HepG2 (cell line): ENCODE measurements around the gene KCNQ2. TPM values are rescaled to one million over a fixed set of nuclear protein-coding genes. Genes with fewer than 3 reads are reported as not detected.

Experiments
- ATAC-seq: fragments of 200-7000 bp; cut with Tn5 transposase; 3 replicates; pipeline ENCODE4 v1.9.1; 2020; ENCODE audit warnings: mild to moderate bottlenecking, moderate library complexity
- BruUV-seq: library from RNA; stranded (reverse); fragments of 400-500 nt; replicated peaks from 2 replicates; lab custom pipeline; 2021; lab: Mats Ljungman, UMichigan
- CTCF ChIA-PET: fragments of 300-600 bp; formaldehyde crosslinking; extraction: SDS; loops from one replicate; lab custom pipeline; 2021; ENCODE audit warnings: low total read pairs, inconsistent platforms, low intra/inter-chr PET ratio; lab: Yijun Ruan, JAX
- POLR2A ChIA-PET: fragments of 350-600 bp; sonication (Branson Sonifier 250); formaldehyde crosslinking; loops from one replicate; lab custom pipeline; 2020; ENCODE audit warnings: antibody characterized with exemption, inconsistent platforms; lab: Yijun Ruan, JAX
- DNase-seq: peaks from one replicate; pipeline ENCODE4 v3.0.0-alpha.2; 2015; ENCODE audit warnings: low spot score
- FAIRE-seq: peaks from 3 replicates; lab custom pipeline; 2011; peaks lifted over from hg19 to GRCh38; lab: Jason Lieb, UNC
- H2AFZ ChIP-seq: one replicate; pipeline ENCODE4 v1.6.1; 2011; ENCODE audit warnings: low read length, inconsistent platforms
- H3K27ac ChIP-seq: fragments of 300-600 bp; 3 replicates; pipeline ENCODE4 v1.8.0; 2011; ENCODE audit warnings: mixed run types, mild to moderate bottlenecking, mixed read lengths, low read length, inconsistent platforms; ENCODE audit not compliant: insufficient read depth; ENCODE audit errors: extremely low read length
- H3K27me3 ChIP-seq, 2 experiments: fragments of 200-600 bp in 1 of 2; 2 replicates in 1 of 2; 3 replicates in 1 of 2; pipeline versions ENCODE4 v1.6.0 to v1.8.0; 2011; ENCODE audit warnings: low read length in 2 of 2, mild to moderate bottlenecking in 2 of 2, moderate library complexity in 2 of 2, inconsistent platforms in 1 of 2; ENCODE audit not compliant: insufficient read depth in 2 of 2, control insufficient read depth in 1 of 2
- H3K36me3 ChIP-seq, 2 experiments: fragments of 200-600 bp in 1 of 2; replicated peaks in 1 of 2; 2 replicates in 1 of 2; 3 replicates in 1 of 2; pipeline versions ENCODE4 v1.5.1 to v1.8.0; 2011; ENCODE audit warnings: low read length in 2 of 2, inconsistent platforms in 1 of 2; ENCODE audit not compliant: insufficient read depth in 2 of 2, control insufficient read depth in 1 of 2
- H3K4me1 ChIP-seq: 2 replicates; pipeline ENCODE4 v1.5.1; 2012; ENCODE audit warnings: low read length, inconsistent platforms; ENCODE audit not compliant: insufficient read depth
- H3K4me2 ChIP-seq: 2 replicates; pipeline ENCODE4 v1.6.0; 2011; ENCODE audit warnings: low read depth, low read length, inconsistent platforms
- H3K4me3 ChIP-seq, 3 experiments: fragments of 200-600 bp in 1 of 3; sonication (generic), shearing (Covaris generic) in 1 of 3; replicated peaks in 1 of 3; 2 replicates each; pipeline ENCODE4 v1.5.1; 2011 to 2016; ENCODE audit warnings: low read length in 3 of 3, inconsistent platforms in 2 of 3, low read depth in 2 of 3, mild to moderate bottlenecking in 2 of 3, control low read depth in 1 of 3, mixed read lengths in 1 of 3; ENCODE audit not compliant: insufficient read depth in 1 of 3
- H3K79me2 ChIP-seq: one replicate; pipeline ENCODE4 v1.6.1; 2011; ENCODE audit warnings: low read length, inconsistent platforms; ENCODE audit not compliant: insufficient read depth
- H3K9ac ChIP-seq: 2 replicates; pipeline ENCODE4 v1.6.0; 2011; ENCODE audit warnings: mild to moderate bottlenecking, low read depth, low read length, inconsistent platforms; ENCODE audit not compliant: insufficient read depth
- H3K9me3 ChIP-seq: 2 replicates; pipeline ENCODE4 v1.5.1; 2012; ENCODE audit warnings: mild to moderate bottlenecking, low read length
- H4K20me1 ChIP-seq: 2 replicates; pipeline ENCODE4 v1.6.0; 2011; ENCODE audit warnings: inconsistent platforms, mild to moderate bottlenecking, low read length, moderate library complexity; ENCODE audit not compliant: insufficient read depth
- MATR3 ChIP-seq: sonication (generic); formaldehyde crosslinking; IDR thresholded peaks from 2 replicates; pipeline ENCODE4 v1.4.0; 2020; ENCODE audit warnings: missing genetic modification reagents
- NR2C2 ChIP-seq: sonication (generic); formaldehyde crosslinking; IDR thresholded peaks from 2 replicates; pipeline ENCODE4 v1.4.0; 2020; ENCODE audit warnings: missing genetic modification reagents, mild to moderate bottlenecking, moderate library complexity, borderline replicate concordance
- POGZ ChIP-seq: sonication (generic); formaldehyde crosslinking; IDR thresholded peaks from 2 replicates; pipeline ENCODE4 v1.4.0; 2020; ENCODE audit warnings: mild to moderate bottlenecking, missing genetic modification reagents
- POLR2AphosphoS2 ChIP-seq: IDR thresholded peaks from 2 replicates; pipeline ENCODE4 v1.6.1; 2011; ENCODE audit warnings: low read depth, low read length, improper control_type of control experiment
- PRDM15 ChIP-seq: sonication (generic); formaldehyde crosslinking; IDR thresholded peaks from 2 replicates; pipeline ENCODE4 v1.4.0; 2020; ENCODE audit warnings: missing genetic modification reagents
- TEAD3 ChIP-seq: optimal IDR thresholded peaks from 2 replicates; pipeline ENCODE3; 2016; ENCODE audit warnings: borderline replicate concordance
- ZBTB10 ChIP-seq: sonication (generic); formaldehyde crosslinking; IDR thresholded peaks from 2 replicates; pipeline ENCODE4 v1.4.0; 2020; ENCODE audit warnings: missing genetic modification reagents, borderline replicate concordance
- ZNF180 ChIP-seq: sonication (generic); formaldehyde crosslinking; IDR thresholded peaks from 2 replicates; pipeline ENCODE4 v1.4.0; 2020; ENCODE audit warnings: low read depth, missing genetic modification reagents, borderline replicate concordance
- ZSCAN20 ChIP-seq: sonication (generic); formaldehyde crosslinking; IDR thresholded peaks from 2 replicates; pipeline ENCODE4 v1.4.0; 2020; ENCODE audit warnings: missing genetic modification reagents, mild to moderate bottlenecking, borderline replicate concordance
- ZSCAN31 ChIP-seq: sonication (generic); formaldehyde crosslinking; IDR thresholded peaks from 2 replicates; pipeline ENCODE4 v1.5.0; 2020; ENCODE audit warnings: low read depth, mild to moderate bottlenecking, missing genetic modification reagents
- WGBS: methylation state at CpG from one replicate; pipeline ENCODE4 v1.1.6; 2017; ENCODE audit warnings: low lambda C conversion rate; 5-methylcytosine and 5-hydroxymethylcytosine counted together
- in situ Hi-C: cut with HindIII; loops from 2 replicates; pipeline ENCODE4 v1.10.0; 2017; ENCODE audit warnings: low pct_unique_long_range_greater_than_20kb; ENCODE audit not compliant: extremely low pct_ligation_motif_present
- intact Hi-C: fragments of 100-400 bp; cut with micrococcal nuclease; formaldehyde crosslinking; loops from one replicate; pipeline ENCODE4 v1.10.0; 2022; ENCODE audit not compliant: unreplicated experiment
- polyA plus RNA-seq, 8 experiments: library from polyadenylated mRNA; depleted of rRNA in 3 of 8; stranded (reverse) in 7 of 8; unstranded in 1 of 8; fragments of >200 nt; fragmentation: Illumina TruSeq in 4 of 8; extraction: Trizol in 4 of 8; gene quantifications; 2 replicates each; pipeline versions ENCODE4 v1.2.1 to v1.2.3, GENCODE V29; 2011 to 2016; ENCODE audit warnings: low read depth in 4 of 8, missing spikeins in 1 of 8, mixed read lengths in 1 of 8; ENCODE audit not compliant: insufficient read depth in 1 of 8
- total RNA-seq, 5 experiments: library from RNA; depleted of rRNA; stranded (reverse); fragments of >200 nt; fragmentation: Illumina TruSeq; extraction: Trizol; gene quantifications; 2 replicates each; pipeline ENCODE4 v1.2.3, GENCODE V29; 2016; ENCODE audit warnings: low read depth in 1 of 5

KCNQ2 gene
- total and polyA plus RNA-seq, 2 of the 13 experiments (the other 11 are each of a cell fraction or from before 2014, with no cell fraction given) = not detected

GRCh38 chr20:63413963-63414684 is 58.3 kb downstream of the KCNQ2 start (continued):
- TF ChIP-seq PRDM15 (CRISPR knock-in tag) = no peak
- no peak for TF ChIP-seq TEAD3 (CRISPR knock-in tag)
- no peak for TF ChIP-seq POLR2AphosphoS2
- no peak for TF ChIP-seq MATR3
- TF ChIP-seq ZSCAN31 (CRISPR knock-in tag) = no peak
- no peak for TF ChIP-seq POGZ
- TF ChIP-seq, all 625 proteins: peak for 0

GRCh38 chr20:63413323-63413722 is 59.1 kb downstream of the KCNQ2 start:
- no peaks in the 10 kb centered on the region for H3K36me3 ChIP-seq
- ATAC-seq = no peak
- intact Hi-C loops (no loop called here), in situ Hi-C loops (no loop called here)
- peaks cover 65 to 93% of the 10 kb centered on the region in 2 experiments for H3K27me3 ChIP-seq
- no peak overlapping the region for H3K4me3 ChIP-seq
- H3K4me2 ChIP-seq = no peak overlapping the region
- H3K27ac ChIP-seq = no peak overlapping the region
- H3K9ac ChIP-seq = no peak overlapping the region
- peaks cover 6% of the 10 kb centered on the region; the same call in 1 of the 2 replicates for H4K20me1 ChIP-seq
- ChIA-PET POLR2A (no interaction called here), CTCF (no interaction called here)
- H3K4me1 ChIP-seq = no peaks in the 10 kb centered on the region
- BruUV-seq = no TSS peak
- no peak overlapping the region for H2AFZ ChIP-seq
- WGBS = 21% methylated on average over 17 of the region's 18 CpGs
- H3K79me2 ChIP-seq = no peaks in the 10 kb centered on the region
- no peaks in the 10 kb centered on the region for H3K9me3 ChIP-seq
- DNase-seq = no peak
- no peak for TF ChIP-seq ZBTB10 (CRISPR knock-in tag)
- TF ChIP-seq ZNF180 (CRISPR knock-in tag) = no peak
- no peak for TF ChIP-seq ZSCAN20 (CRISPR knock-in tag)
- TF ChIP-seq NR2C2 = 0 out of 2 replicates have a peak, but pooled peaks have one; percentile 14
- TF ChIP-seq, all 625 proteins: peak for 1
- FAIRE-seq = no peak
